H7 (cell line): ENCODE results near the gene ASAP3. TPM values are rescaled to one million over a fixed set of nuclear protein-coding genes. Genes with fewer than 3 reads are reported as not detected.
A peak's percentile ranks its signal among the peaks of the same experiment; 100 is the strongest.
"Not testable (repeated sequence)": the region's sequence is repeated elsewhere in the genome, so short reads cannot be mapped to it uniquely, and the experiment has no call there.

Source experiments
- DNase-seq: peaks from one replicate; pipeline ENCODE4 v3.0.0; 2012
- H3K27me3 ChIP-seq: 2 replicates; pipeline ENCODE4 v1.6.0; 2011; ENCODE audit warnings: mild to moderate bottlenecking, low read length; ENCODE audit not compliant: control insufficient read depth, insufficient read depth
- H3K36me3 ChIP-seq: replicated peaks from 2 replicates; pipeline ENCODE4 v1.5.1; 2011; ENCODE audit warnings: low read length; ENCODE audit not compliant: control insufficient read depth, insufficient read depth
- H3K4me3 ChIP-seq: 2 replicates; pipeline ENCODE4 v1.5.1; 2011; ENCODE audit warnings: low read depth, mild to moderate bottlenecking, control low read depth, low read length, moderate library complexity; ENCODE audit not compliant: insufficient read depth
- total RNA-seq: library from RNA; depleted of rRNA; stranded (reverse); fragments of >200 nt; shearing (Covaris generic); gene quantifications from 2 replicates; pipeline ENCODE4 v1.2.3, GENCODE V29; 2014

ASAP3 gene
- total RNA-seq, 1 experiment from 2014 or later: 107 TPM

DNA sequence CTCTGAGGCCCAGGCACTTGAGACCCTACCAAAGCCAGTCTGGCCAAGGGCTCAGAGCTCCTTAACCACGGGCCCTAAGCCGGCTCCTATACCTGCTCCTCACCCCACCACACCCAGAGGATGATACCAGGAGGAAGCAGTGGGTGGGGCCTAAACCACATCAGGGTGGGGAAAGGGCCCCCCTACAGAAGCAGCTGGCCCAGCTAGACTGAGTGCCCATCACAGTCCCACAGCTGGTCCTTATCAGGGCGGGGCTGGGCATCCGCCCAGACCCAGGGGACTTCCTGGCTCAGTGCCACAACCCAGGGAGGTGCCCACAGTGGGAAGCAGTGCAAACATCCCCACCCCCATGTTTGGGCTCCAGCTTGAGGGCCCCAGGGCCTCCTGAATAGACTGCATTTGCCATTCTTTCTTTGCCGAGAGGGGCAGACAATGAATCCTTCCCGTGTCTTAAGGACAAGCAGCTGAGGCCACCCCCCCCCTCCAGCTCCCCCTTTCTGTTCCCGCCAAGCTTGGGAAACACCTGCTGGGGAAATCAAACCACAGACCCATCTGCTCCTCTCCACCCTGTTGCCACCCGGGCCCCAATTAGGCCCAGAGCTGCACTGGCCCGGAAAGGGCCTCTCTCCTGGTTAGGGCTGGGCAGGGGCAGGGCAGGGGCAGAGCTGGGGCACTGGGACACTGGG is 40.9 kb upstream of the ASAP3 start:
- Histone ChIP-seq H3K4me3 (no peak overlapping the region), H3K27me3 (peaks cover 6% of the 10 kb centered on the region), H3K36me3 (no peaks in the 10 kb centered on the region)
- DNase-seq: peak; percentile 75

DNA sequence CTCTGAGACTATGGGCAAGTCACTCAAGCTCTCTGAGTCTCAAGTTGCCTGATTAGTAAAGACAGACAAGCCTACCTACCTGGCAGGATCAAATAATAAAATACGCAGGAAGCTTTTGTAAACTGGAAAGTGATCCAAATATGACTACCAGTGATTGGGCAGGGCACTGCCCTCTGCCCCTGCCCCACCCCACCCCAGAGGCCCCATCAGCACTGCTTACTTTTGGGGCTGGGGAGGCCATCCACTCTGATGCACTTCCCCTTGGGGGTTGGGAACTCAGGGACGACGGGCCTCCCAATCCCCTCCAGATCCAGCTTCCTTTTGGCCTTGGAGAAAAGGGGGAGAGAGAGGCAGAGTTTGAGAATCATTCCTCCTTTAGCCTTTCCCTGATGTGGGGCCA is 40.2 kb upstream of the ASAP3 start:
- H3K27me3 ChIP-seq: no peaks in the 10 kb centered on the region; the same call in 1 of the 2 replicates

DNA sequence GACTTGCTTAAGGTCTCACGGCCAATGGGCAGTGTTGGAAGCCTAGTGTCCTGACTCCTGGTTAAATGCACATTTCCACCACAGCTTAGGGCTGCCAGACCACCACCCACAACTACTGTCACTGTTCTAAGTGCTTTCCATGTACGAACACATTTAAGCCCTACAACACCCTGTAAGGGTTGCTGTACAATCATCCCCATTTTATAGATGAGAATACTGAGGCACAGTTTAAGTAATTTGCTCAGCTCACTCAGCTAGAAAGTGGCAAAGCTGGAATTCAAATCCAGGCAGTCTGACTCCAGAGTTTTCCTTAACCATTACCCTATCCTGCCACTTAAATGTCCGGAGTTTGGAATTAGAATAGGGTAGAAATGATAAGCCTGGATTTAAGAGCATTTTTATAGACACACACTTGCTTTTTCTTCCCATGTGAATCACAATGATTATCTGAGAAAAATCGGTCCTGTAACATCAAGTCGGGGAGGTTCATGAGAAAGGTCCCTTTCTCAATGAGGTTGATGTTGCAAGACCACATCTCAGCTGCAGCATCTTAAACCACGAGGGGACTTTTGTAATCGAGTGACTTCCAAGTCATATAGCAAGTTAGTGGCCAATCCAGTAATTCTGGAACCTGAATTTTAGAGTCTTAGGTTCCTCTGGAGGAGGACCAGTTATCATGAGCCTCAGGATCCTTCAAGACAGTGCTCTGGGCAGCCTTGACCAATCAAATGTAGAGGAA is 38.4 kb upstream of the ASAP3 start:
- Histone ChIP-seq H3K27me3 (no peaks in the 10 kb centered on the region), H3K4me3 (no peak overlapping the region), H3K36me3 (no peaks in the 10 kb centered on the region; the same call in 1 of the 2 replicates)
- DNase-seq: no peak

More for the DNA sequence above, 40.2 kb upstream of the ASAP3 start:
- DNase-seq: no peak
- H3K4me3 ChIP-seq: no peak overlapping the region
- no peaks in the 10 kb centered on the region for H3K36me3 ChIP-seq

DNA sequence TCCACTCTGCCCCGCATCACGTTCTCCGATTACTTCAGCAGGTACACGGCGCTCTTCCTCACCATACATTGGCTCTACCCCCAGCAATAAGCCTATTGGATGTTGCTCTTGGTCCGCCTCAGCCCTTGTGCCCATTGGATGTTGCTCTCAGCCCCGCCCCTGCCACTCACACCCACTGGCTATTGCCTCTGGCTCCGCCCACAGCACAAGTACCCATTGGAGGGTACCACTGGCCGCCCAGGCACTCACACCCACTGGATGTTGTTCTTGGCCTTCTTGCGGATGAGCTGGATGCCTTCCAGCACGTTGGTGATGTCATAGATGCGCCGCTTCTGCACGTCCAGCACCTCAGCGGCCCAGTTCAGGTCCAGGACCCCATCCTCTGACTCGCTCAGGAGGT is 37.6 kb upstream of the ASAP3 start:
- H3K4me3 ChIP-seq: no peak overlapping the region
- DNase-seq: peak; percentile 77
- no peaks in the 10 kb centered on the region for H3K27me3 ChIP-seq
- no peaks in the 10 kb centered on the region; the same call in 1 of the 2 replicates for H3K36me3 ChIP-seq

DNA sequence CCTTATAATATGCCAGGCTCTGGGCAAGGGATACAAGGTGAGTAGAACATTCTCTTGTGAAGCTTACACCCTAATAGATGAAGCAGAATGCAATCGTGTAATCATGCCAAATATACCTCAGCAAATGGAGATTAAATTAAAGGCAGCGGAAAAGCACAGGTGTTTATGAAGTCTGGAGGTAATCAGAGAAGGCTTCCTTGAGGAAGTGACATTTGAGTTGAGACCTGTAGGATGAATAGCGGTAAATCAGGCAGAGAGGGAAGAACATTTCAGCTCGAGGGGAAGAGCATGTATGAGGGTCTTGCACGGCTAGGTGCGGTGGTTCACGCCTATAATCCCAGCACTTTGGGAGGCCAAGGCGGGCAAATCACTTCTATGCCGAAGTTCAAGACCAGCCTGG is 33.6 kb upstream of the ASAP3 start:
- Histone ChIP-seq H3K4me3 (no peak overlapping the region), H3K36me3 (peaks cover 2% of the 10 kb centered on the region), H3K27me3 (no peaks in the 10 kb centered on the region)
- no peak for DNase-seq

DNA sequence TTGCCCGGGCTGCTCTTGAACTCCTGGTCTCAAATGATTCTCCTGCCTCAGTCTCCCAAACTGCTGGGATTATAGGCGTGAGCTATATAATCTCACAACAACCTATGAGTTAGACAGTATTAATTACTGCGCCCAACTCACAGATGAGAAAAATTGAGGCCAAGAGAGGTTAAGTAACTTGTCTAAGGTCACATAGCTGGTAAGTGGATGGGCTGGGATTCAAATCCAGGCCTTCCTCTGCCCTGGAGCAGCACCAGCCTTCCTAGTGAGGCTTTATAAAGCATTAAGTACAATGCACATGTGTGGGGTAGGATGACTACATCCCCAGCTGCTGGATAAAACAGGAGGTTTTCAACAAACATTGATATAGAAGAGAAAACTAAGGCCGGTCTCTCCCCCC is 31.9 kb upstream of the ASAP3 start:
- H3K27me3 ChIP-seq: no peaks in the 10 kb centered on the region
- DNase-seq: no peak
- H3K4me3 ChIP-seq: no peak overlapping the region
- H3K36me3 ChIP-seq: peaks cover 2% of the 10 kb centered on the region

DNA sequence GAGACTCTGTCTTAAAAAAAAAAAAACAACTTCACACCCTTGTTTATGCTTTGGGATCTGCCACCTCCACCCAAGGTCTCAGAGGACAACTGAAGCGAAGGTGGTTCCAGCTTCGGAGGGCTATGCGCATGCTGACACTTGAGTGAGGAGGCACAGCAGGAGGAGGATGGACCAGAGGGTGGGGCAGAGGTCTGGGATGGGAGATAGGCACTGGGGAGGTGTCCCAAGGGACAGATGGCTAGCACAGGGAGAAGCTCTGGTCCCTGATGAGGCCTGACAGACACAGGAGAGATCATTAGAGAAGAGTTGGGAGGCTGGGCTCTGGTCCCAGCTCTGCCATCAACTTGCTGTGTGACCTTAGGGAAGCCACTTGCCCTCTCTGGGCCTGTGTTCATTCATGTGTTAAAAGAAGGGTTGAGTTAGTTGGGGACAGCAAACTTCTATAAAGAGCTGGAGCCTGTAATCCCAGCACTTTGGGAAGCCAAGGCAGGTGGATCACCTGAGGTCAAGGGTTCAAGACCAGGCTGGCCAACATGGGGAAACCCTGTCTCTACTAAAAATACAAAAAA is 30.2 kb upstream of the ASAP3 start:
- peaks cover 2% of the 10 kb centered on the region for H3K36me3 ChIP-seq
- no peak overlapping the region for H3K4me3 ChIP-seq
- no peaks in the 10 kb centered on the region for H3K27me3 ChIP-seq
- no peak for DNase-seq

DNA sequence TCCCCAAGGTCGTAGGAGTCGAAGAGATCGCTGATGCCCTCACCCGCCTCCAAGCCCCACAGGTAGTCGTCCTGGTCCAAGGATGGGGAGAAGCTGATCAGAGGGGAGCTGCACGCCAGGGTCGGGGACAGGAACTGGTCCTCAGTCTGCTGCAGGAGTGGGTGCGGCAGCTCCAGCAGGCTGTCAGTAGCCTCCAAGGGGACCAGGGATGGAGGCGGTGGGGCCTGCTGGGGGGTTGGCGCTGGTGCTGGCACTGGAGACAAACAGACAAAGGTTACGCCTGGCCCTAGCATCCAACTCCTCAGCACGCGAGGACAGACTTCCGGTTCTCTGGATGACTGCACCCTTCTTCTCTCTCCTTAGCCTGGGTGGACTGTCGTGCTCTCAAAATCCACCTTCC is 25.9 kb upstream of the ASAP3 start:
- Histone ChIP-seq H3K27me3 (no peaks in the 10 kb centered on the region), H3K4me3 (no peak overlapping the region), H3K36me3 (no peaks in the 10 kb centered on the region; the same call in 1 of the 2 replicates)
- DNase-seq: no peak

DNA sequence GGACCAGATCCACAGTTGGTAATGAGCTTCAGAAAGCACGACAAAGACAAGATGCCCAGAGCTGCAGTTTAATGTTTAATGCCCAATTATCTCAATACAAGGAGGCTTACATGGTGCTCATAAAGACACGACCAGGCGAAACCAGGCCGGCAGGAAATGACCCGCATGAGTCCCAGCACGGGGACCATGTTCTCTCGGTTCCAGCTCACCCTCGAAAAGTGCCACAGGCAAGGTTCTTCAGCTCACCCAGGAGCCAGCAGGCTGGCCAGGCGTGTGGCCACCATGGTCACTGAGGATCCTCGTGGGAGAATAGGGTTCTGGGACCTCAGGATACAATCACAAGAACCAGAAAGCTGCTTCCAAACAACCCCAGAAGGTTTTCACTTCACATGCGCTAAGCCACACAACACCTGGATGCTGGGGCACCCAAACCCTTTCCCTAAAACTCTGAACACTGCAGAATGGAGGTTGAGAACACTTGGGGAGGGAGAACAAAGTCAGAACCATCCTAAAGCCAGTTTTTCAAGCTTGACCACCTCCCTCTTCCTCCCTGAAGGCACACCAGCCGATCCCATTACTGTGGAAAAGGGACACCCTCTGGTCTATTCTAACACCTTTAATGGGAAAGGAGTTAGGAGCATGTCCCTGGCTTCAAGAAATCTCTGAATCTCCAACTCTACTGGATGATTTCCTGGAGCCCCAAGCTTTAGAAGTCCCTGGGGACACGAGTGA is 22.6 kb upstream of the ASAP3 start:
- Histone ChIP-seq H3K27me3 (no peaks in the 10 kb centered on the region), H3K36me3 (no peaks in the 10 kb centered on the region; the same call in 1 of the 2 replicates), H3K4me3 (no peak overlapping the region)
- DNase-seq: no peak

DNA sequence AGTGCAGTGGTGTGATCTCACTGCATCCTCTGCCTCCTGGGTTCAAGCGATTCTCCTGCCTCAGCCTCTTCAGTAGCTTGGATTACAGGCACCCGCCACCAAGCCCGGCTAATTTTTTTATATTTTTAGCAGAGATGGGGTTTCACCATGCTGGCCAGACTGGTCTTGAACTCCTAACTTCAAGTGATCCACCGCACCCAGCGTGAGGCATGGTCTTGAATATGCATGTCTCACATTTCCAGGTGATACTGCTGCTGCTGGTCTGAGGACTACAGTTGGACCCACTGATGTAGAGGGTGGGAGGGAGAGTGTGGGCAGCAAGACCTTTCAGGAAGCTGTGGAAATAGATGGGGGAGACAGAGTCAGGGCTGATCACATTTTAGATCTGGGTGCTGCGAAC is 21.9 kb upstream of the ASAP3 start:
- Histone ChIP-seq H3K4me3 (no peak overlapping the region), H3K27me3 (no peaks in the 10 kb centered on the region), H3K36me3 (no peaks in the 10 kb centered on the region; the same call in 1 of the 2 replicates)
- no peak for DNase-seq

DNA sequence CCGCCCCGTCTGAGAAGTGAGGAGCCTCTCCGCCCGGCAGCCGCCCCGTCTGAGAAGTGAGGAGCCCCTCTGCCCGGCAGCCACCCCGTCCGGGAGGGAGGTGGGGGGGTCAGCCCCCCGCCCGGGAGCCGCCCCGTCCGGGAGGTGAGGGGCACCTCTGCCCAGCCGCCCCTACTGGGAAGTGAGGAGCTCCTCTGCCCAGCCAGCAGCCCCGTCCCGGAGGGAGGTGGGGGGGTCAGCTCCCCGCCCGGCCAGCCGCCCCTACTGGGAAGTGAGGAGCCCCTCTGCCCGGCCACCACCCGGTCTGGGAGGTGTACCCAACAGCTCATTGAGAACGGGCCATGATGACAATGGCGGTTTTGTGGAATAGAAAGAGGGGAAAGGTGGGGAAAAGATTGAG is 20.2 kb upstream of the ASAP3 start:
- H3K4me3 ChIP-seq, DNase-seq, H3K27me3 ChIP-seq, H3K36me3 ChIP-seq: not testable (repeated sequence)

DNA sequence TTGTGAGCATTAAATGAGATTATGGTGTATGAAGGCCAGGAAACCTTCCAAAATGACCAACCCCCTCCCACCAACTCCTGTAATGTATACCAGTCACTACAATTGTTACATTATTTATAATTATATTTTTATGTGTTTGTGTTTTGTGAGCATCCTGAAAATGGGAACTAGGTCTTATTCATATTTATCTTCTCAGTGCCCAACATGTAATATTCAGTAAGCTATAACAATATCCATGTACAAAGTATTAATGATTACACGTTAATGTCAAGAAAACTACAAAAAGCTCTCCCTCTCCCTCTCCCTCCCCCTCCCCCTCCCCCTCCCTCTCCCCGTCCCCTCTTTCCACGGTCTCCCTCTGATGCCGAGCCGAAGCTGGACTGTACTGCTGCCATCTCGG is 19.0 kb upstream of the ASAP3 start:
- DNase-seq: no peak
- no peaks in the 10 kb centered on the region for H3K36me3 ChIP-seq
- H3K27me3 ChIP-seq: no peaks in the 10 kb centered on the region
- H3K4me3 ChIP-seq: no peak overlapping the region

DNA sequence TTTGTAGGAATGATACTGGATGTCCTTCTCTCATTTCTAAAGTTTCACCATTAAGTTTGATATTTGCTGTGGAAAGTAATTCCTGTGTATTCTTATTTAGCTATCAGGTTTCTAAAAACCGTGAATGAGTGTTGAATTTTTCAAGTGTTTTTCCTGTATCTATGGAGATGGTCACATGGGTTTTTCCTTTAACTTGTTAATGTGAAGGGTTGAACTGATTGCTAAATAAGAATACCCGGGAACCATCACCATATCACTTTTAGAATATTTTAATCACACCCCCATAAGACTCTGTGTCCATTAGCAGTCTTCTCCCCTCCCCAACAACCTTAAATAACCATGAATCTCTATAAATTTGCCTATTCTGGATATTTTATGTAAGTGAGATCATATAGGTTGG is 16.5 kb upstream of the ASAP3 start:
- no peaks in the 10 kb centered on the region for H3K27me3 ChIP-seq
- DNase-seq: peak; percentile 5
- no peaks in the 10 kb centered on the region for H3K36me3 ChIP-seq
- no peak overlapping the region for H3K4me3 ChIP-seq

DNA sequence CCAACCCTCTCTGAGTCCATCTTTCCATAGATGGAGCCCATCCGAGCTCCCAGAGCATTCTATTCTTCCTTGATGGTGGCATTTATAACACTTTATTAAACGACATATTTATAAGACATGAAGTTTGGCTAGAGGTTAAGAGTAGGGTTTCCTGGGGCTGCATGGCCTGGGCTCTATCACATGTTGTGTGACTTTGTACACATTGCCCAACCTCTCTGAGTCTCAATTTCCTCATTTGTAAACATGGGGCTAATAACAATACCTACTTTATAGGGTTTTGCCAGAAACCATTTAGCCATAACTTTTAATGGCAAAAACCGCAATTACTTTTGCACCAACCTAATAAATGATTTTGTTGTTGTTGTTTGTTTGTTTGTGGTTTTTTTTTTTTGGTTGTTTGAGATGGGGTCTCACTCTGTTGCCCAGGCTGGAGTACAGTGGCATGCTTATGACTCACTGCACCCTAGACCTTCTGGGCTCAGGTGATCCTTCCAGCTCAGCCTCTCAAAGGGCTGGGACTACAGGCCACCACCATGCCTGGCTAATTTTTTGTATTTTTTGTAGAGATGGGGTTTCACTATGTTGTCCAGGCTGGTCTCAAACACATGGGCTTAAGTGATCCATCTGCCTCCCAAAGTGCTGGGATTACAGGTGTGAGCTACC is 13.9 kb upstream of the ASAP3 start:
- Histone ChIP-seq H3K4me3 (no peak overlapping the region), H3K27me3 (no peaks in the 10 kb centered on the region), H3K36me3 (no peaks in the 10 kb centered on the region)
- no peak for DNase-seq
